ENCODE data around the gene HDC.

Gene HDC

DNA sequence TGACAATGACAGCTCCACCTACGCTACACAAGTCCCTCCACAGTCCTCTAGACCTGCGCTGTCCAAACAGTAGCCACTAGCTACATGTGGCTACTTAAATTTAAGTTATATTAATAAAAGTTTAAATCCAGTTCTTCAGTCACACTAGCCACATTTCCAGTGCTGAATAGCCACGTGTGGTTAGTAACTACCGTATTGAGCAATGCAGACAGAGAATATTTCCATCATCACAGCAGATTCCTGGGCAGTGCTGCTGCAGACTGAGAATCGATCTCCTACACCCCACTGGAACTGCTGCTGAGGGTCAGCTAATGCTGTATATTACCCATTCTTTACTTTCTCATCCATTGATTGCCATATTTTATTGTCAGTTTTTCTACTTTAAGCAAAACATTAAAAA is 40.9 kb downstream of the HDC start:
- DNase-seq (ENCODE audit: low read depth) = no peak

DNA sequence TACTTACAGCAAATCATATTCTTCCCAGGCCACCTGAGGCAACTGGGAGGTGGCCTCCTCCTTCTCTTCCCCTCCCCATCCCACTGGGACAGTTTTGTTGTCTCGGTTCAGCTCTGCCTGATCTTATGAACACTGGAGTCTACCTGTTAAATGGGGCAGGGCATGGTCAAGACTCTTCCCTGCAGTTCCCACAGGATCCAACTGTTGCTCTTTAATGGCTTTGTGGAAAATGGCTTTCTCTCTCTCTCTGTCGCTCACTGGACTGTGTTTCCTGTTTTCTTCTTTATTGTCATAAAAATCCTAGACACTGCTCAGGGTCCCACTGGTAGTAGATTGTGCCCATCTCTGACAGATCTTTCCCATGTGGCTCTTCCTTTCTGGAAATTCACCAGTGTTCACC is 43.3 kb downstream of the HDC start:
- DNase-seq (ENCODE audit: low read depth) = no peak

DNA sequence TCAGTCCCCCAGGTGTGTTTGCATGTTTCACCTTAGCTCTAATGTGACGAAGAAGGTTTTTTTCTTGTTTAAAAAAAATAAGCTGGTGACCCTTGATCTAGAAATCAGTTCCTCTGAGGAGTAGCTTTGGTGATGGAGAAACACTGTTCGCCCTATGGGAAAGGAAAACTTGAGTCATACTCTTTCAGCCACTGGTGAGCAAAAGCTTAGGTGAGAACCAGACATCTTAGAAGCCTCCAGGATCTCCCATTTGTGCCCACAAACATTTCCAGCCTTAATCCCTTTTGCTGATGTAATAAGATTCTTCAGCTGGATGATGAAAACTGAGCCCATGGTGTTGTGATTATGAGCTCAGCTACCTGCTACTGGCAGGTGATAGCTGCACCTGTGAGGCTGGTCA is 45.7 kb downstream of the HDC start:
- DNase-seq (ENCODE audit: low read depth) = no peak

DNA sequence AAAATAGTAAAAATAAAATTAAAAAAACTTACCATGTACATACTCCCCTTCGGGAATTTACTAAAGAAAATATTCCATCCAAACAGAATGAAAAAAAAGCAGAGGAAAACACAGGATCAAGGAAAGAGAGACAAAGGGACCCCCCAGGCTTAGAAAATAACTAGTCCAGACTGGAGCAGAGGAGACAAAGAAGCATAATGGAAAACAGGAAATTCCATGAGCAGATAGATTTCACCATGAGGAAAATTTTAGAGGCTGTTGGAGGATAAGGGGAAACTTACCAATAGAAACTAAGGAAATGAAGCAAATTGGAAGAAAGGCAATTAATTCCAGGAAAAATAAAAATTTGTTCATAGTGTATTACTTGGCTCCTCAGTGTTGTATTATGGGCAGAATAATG is 46.8 kb downstream of the HDC start:
- DNase-seq (ENCODE audit: low read depth) = no peak

DNA sequence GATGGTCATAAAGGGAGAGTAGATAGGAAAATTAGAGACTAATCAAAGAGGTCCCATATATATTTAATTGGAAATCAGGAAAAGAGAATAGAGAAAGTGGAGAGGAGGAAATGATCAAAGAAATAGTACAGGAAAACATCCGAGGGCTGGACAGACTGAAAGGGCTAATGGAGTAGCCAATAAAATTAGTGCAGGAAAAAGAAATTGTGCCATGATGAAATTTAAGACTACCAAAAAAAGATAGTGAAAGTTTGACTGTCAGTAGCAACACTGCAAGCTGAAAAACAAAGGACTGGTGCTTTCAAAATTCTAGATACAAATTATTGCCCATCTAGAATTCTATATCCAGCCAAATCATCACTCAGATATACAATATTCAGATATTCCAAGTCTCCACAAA is 47.2 kb downstream of the HDC start:
- no peak for DNase-seq (ENCODE audit: low read depth)

DNA sequence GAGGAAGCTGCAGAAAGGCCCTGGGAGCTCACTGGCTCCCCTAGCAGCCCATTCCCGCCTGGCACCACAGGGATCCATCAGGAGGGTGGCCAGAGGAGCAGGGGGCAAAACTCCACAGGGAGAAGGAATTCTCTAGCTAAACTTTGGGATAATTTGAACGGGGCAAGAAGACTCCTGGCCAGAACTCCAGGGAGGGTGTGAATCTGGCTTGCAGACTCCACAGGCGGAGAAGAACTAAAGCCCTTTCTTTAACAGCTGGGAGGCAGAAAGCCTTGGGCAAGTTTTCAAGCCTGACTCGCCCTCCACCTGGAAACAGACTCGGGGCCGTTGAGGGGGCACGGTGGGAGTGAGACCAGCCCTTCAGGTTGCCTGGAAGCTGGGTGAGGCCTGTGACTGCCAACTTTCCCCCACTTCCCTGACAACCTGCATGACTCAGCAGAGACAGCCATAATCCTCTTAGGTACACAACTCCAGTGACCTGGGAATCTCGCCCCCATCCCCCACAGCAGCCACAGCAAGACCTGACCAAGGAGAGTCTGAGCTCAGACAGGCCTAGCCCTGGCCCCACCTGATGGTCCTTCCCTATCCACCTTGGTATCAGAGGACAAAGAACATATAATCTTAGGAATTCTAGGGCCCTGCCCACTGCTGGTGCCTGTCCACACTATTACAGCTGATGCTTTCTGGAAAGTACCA is 54.9 kb downstream of the HDC start:
- no peak for DNase-seq (ENCODE audit: low read depth)

DNA sequence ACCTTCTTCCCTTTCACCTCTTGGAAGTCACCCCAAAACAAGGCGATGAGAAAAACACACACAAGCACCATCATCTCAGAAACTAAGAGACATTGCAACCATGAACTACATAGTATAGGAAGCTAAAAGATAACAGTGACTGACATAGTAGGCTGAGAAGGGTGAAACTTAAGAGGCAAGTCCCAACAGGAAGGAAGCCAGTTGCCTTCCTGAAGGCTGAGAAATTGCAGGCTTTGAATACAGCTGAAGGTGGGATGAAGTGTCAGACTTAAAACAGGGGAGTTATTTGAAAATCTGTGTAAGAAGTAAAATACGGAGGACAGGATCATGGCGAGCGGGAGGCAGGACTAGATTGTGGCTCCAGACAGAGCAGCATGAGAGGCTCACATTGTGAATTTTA is 55.7 kb downstream of the HDC start:
- no peak for DNase-seq (ENCODE audit: low read depth)

DNA sequence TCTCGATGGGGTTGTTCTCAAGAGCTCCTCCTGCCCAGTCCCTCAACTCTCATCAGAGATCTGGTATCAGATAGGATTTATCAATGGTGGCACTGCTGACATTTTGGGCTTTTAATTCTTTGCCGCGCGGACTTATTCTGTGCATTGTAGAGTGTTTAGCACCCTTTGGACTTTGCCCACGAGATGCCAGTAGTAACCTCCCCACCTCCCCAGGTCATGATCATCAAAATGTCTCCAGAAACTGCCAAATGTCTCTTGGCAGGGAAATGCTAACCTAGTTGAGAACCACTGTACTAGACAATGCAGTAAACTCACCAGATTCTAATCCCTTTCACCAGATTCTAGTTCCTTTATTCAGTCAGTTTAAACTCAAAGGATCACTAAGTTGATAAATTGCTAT is 59.5 kb downstream of the HDC start:
- no peak for DNase-seq (ENCODE audit: low read depth)

DNA sequence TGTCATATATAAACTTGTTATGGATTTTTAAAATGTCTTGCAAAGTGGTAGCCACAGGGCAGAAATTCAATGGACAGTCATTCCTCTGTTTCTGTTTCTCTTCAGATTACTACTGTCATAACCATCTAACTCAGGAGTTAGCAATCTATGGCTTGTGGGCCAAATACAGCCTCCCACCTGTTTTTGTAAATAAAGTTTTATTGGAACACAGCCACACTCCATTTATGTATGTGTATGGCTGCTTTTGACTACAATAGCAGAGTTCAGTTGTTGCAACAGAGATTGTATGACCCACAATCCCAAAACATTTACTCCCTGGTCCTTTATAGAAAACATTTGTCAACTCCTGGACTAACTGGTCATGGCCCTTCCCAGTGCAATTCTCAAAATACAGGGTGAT is 63.5 kb downstream of the HDC start:
- DNase-seq (ENCODE audit: low read depth) = no peak

DNA sequence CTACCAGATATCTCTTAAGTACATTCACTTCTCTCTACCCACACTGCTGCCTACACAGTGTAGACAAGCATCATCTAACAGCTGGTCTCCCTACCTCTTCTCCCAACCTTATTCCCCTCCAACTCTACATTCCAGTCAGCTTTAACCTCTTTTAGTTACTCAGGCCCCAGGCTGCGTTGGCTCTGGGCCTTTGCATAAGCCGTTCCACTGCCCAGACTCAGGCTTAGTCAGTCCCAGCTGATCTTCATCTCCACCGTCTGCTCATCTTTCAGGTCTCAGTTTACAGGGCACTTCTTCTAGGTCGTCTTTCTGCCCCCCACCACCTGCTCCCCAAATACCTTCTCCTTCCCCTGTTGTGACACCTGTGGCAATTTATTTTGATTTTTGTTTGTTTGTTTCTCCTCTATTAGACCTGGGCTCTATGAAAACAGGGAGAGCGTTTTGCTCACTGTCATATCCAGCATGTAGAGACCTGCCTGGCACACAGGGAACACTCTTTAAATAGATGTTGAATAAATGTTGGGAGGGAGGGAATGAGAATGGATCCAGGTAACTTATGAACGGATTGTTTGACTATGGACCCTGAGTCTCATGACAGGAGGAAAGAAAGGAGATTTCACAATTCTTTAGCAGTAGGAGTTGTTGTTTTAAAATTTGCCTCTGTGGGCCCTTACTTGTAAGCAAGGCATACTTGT is 72.5 kb downstream of the HDC start:
- no peak for DNase-seq (ENCODE audit: low read depth)

DNA sequence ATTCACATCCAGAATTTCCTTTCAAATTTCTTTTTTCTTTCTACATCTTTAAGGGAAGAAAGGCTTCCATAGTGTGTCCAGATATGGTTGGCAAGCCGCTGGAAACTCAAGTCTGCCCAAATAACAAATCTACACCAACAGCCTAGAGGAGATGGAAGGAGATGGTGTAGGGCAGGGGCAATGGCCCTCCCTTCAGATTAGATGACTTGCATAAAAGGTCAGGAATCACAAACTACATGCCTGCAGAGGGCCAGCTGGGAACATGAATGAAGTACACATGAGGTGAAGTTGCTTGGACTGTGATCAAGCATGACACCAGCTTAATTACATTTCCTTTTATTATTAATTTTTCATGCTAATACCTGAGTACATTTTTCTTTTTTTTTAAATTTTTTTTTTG is 73.4 kb downstream of the HDC start:
- DNase-seq (ENCODE audit: low read depth) = no peak

All from activated T-helper 1 cell treated with Interleukin-2 at 50 U/mL for 16 hours (primary cell).